Activated gamma-delta T cell treated with anti-CD3 and anti-CD28 coated beads, Interleukin-2, amount 50 U/mL, for 16 hours (primary cell): Measurements from ENCODE around the gene ARMC9.

ENCODE experiments used
- DNase-seq: peaks from one replicate; pipeline ENCODE4 v3.0.0-alpha.2; 2020; ENCODE audit warnings: low read depth

ARMC9 gene

GRCh38 chr2:231422056-231422455 is 223.6 kb downstream of the ARMC9 start:
- no peak for DNase-seq

GRCh38 chr2:231423176-231423575 is 224.7 kb downstream of the ARMC9 start:
- DNase-seq, result no peak
